ENCODE measurements around the gene ANKRD13D. TPM values are rescaled to one million over a fixed set of nuclear protein-coding genes. Genes with fewer than 3 reads are reported as not detected.

ANKRD13D gene
- total RNA-seq, 2 donors from 2014 or later = 78.5 to 90.9 TPM

DNA sequence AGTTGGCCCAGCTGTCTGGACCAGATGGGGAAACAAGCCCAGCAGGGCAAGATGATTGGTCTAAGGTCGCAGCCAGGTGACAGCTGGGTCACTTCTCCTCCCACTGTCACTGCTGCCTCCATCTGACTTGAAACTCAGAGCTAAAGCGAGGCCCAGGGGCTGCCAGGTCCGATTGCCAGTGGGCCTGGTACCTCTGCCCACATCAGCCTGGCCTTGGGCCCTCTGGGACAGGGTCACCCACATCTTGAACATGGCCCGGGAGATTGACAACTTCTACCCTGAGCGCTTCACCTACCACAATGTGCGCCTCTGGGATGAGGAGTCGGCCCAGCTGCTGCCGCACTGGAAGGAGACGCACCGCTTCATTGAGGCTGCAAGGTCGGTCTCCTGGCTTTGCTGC is 20.1 kb downstream of the ANKRD13D start:
- no peaks in the 10 kb centered on the region for H3K27me3 Mint-ChIP-seq (ENCODE audit: low read depth)
- peaks cover 25% of the 10 kb centered on the region for H3K4me1 Mint-ChIP-seq (ENCODE audit: low read depth)
- no peaks in the 10 kb centered on the region for H3K36me3 Mint-ChIP-seq (ENCODE audit: insufficient read depth in 2 of 2)
- ATAC-seq (replicated peaks in 1 of 2) (no peak), DNase-seq (no peak)
- no peak overlapping the region for H3K4me3 Mint-ChIP-seq
- no peaks in the 10 kb centered on the region for H3K9me3 Mint-ChIP-seq
- no peak overlapping the region for H3K27ac Mint-ChIP-seq

DNA sequence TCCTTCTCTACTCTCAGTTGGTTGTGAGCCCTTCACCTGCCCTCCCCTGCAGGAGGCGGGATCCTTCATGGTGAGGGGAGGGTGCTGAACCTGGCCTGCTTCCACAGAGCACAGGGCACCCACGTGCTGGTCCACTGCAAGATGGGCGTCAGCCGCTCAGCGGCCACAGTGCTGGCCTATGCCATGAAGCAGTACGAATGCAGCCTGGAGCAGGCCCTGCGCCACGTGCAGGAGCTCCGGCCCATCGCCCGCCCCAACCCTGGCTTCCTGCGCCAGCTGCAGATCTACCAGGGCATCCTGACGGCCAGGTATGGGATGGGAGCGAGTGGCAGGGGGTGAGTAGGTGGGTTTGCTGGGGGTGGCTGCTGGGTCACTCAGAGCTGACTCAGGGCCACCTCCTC is 20.6 kb downstream of the ANKRD13D start:
- ATAC-seq (replicated peaks in 1 of 2) (no peak), DNase-seq (no peak)
- H3K36me3 Mint-ChIP-seq (ENCODE audit: insufficient read depth in 2 of 2) = no peaks in the 10 kb centered on the region
- H3K4me1 Mint-ChIP-seq (ENCODE audit: low read depth) = peaks cover 28% of the 10 kb centered on the region
- no peaks in the 10 kb centered on the region for H3K27me3 Mint-ChIP-seq (ENCODE audit: low read depth)
- no peaks in the 10 kb centered on the region for H3K9me3 Mint-ChIP-seq
- no peak overlapping the region for H3K4me3 Mint-ChIP-seq
- H3K27ac Mint-ChIP-seq = no peak overlapping the region

DNA sequence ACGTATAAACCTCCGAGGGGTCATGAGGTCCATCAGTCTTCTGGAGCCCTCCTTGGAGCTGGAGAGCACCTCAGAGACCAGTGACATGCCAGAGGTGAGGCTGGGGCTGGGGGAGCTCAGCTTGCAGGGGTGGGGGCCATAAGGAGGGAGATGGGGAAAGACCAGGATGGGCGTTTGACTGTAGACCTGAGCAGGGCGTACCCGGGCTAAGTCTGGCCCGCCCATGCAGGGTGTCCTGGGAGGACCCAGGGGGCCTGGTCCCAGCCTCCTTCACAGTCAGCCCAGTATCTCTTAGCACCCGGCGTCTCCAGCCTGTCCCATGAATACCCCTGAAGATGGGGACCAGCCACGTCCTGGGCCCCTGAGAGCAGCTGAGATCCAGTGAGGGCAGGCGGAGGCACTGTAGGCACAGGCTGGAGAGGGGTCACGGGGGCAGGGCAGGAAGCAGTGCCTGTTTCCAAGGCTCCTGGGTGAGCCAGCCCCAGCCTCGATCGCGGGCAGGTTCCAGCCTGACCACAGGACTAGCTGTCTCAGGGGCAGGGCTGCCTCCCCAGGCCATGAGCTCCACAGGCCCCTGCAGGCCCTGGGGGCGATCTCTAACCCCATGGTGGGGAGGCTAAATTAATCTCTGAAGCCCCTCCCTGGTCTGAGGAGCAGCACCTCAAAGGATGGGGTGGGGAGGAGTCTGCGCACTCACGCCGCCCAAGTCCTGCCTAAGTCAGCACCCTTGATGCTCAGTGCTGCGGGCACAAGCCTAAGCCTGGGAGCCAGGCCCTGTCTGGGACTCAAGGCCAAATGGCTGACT is 21.3 kb downstream of the ANKRD13D start:
- Mint-ChIP-seq H3K27me3 (ENCODE audit: low read depth) (no peaks in the 10 kb centered on the region), H3K27ac (no peak overlapping the region), H3K4me1 (ENCODE audit: low read depth) (peaks cover 28% of the 10 kb centered on the region), H3K9me3 (no peaks in the 10 kb centered on the region), H3K36me3 (ENCODE audit: insufficient read depth in 2 of 2) (no peaks in the 10 kb centered on the region), H3K4me3 (no peak overlapping the region)
- ATAC-seq (replicated peaks in 1 of 2) (no peak), DNase-seq (no peak)

DNA sequence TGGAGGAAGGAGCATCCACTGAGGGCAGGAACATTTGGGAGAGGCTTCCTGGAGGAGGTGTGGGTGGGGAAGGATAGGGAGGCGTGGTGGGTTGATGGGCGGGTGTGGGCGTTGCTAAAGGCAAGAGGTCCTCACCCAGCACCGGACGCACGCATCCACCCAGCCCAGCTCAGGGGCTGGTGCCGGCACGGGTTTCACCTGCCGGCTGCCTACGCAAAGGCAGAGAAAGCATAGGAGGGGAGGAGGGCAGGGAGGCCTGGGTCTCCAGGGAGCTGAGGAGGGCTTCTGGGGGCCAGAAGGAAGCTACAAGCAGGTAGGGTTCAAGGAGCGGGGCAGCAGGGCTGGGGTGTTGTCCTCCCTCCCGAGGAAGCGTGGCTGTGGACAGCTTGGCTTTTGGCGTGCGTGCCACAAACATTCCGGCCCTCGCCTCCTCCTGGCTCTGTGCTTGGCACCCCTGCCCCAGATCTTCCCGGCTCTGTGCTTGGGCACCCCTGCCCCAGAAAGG is 22.0 kb downstream of the ANKRD13D start:
- no peak for DNase-seq
- Mint-ChIP-seq H3K27ac (no peak overlapping the region), H3K36me3 (ENCODE audit: insufficient read depth in 2 of 2) (no peaks in the 10 kb centered on the region), H3K4me3 (no peak overlapping the region), H3K9me3 (no peaks in the 10 kb centered on the region), H3K4me1 (ENCODE audit: low read depth) (peaks cover 28% of the 10 kb centered on the region), H3K27me3 (ENCODE audit: low read depth) (no peaks in the 10 kb centered on the region)
- no peak for ATAC-seq (replicated peaks in 1 of 2)

DNA sequence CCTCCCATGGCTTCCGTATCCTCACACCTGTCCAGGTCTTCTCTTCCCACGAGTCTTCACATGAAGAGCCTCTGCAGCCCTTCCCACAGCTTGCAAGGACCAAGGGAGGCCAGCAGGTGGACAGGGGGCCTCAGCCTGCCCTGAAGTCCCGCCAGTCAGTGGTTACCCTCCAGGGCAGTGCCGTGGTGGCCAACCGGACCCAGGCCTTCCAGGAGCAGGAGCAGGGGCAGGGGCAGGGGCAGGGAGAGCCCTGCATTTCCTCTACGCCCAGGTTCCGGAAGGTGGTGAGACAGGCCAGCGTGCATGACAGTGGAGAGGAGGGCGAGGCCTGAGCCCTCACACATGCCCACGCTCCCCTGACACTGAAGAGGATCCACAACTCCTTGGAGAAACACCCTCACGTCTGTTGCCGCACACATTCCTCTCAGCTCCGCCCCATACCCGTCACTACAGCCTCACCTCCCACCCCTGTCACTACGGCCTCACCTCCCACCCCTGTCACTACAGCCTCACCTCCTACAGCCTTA is 22.5 kb downstream of the ANKRD13D start:
- H3K36me3 Mint-ChIP-seq (ENCODE audit: insufficient read depth in 2 of 2) = no peaks in the 10 kb centered on the region
- H3K27ac Mint-ChIP-seq = no peak overlapping the region
- DNase-seq (no peak), ATAC-seq (replicated peaks in 1 of 2) (peak in 1 of 2 donors; percentile 39)
- H3K4me3 Mint-ChIP-seq = no peak overlapping the region
- no peaks in the 10 kb centered on the region for H3K27me3 Mint-ChIP-seq (ENCODE audit: low read depth)
- no peaks in the 10 kb centered on the region for H3K9me3 Mint-ChIP-seq
- peaks cover 28% of the 10 kb centered on the region for H3K4me1 Mint-ChIP-seq (ENCODE audit: low read depth)

DNA sequence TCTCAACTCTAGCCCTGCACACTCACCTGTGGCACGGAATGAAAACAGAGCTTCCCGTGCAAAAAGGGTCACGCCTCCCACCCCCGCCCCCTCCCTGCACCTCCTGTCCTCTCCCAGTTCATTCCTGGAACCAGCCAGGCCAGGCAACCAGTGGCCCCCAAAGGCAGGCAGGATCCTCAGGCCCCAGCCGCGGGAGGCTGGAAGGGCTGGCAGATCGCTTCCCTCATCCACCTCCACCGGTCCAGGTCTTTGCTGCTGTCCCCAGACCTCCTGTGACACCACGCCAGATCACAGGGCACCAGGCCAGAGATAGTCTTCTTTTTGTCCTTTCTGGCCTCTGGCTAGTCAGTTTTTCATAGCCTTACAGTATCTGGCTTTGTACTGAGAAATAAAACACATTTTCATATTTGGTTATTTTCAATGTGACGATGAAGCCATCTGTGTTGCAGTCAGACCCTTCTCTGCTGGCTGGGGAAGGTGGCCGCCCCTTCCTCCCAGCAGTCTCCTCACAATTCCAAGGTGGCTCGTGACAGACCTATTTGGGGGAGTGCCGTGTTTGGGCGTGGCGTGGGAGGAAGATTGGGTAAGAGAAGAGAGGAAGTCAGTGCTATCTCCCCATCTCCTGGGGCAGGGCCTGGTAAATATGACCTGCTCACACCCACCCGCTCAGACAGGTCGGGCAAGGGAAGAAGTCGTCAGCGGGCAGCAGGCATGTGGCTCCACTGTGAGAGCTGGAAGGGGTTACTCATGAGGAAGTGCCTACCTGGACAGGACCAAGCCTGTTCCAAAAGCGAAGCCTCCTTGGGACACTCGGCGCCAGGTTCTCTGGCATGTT is 23.3 kb downstream of the ANKRD13D start:
- Mint-ChIP-seq H3K36me3 (ENCODE audit: insufficient read depth in 2 of 2) (no peaks in the 10 kb centered on the region), H3K4me3 (peak overlapping the region; percentile 48 to 50), H3K9me3 (no peaks in the 10 kb centered on the region), H3K27me3 (ENCODE audit: low read depth) (no peaks in the 10 kb centered on the region), H3K4me1 (ENCODE audit: low read depth) (peaks cover 28% of the 10 kb centered on the region), H3K27ac (peak overlapping the region; percentile 66)
- DNase-seq (peak in 1 of 2 donors; percentile 23), ATAC-seq (replicated peaks in 1 of 2) (peak in 1 of 2 donors; percentile 10)

DNA sequence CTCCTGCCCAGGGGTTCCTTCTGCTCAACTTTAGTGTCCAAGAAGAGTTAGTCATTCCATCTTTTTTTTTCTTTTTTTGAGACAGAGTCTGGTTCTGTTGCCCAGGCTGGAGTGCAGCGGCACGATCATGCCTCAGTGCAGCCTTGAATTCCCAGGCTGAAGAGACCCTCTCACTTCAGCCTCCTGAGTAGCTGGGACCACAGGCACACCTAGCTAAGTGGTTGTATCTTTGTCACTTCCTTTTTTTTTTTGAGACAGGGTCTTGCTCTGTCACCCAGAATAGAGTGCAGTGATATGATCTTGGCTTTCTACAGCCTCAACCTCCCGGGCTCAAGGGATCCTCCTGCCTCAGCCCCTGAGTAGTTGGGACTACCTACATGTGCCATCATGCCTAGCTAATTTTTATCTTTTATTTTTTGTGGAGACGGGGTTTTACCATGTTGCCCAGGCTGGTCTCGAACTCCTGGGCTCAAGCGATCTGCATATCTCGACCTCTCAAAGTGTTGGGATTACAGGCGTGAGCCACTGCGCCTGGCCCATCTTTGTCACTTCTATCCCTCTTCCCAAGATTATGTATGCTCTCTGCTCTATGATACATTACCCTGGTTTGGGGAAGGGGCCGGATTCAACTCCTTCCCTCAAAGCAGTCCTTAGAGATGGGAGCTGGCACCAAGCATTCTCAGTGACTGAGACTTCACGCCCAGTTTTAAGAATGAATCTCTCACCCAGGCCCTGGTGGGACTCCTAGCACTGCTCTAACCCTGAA is 24.2 kb downstream of the ANKRD13D start:
- peaks cover 29% of the 10 kb centered on the region for H3K4me1 Mint-ChIP-seq (ENCODE audit: low read depth)
- DNase-seq (no peak), ATAC-seq (replicated peaks in 1 of 2) (no peak)
- H3K9me3 Mint-ChIP-seq = no peaks in the 10 kb centered on the region
- H3K4me3 Mint-ChIP-seq = no peak overlapping the region
- H3K27me3 Mint-ChIP-seq (ENCODE audit: low read depth) = peaks cover under 1% of the 10 kb centered on the region
- H3K36me3 Mint-ChIP-seq (ENCODE audit: insufficient read depth in 2 of 2) = peaks cover 0 to 1% of the 10 kb centered on the region in 2 donors
- peak overlapping the region; percentile 25 for H3K27ac Mint-ChIP-seq

DNA sequence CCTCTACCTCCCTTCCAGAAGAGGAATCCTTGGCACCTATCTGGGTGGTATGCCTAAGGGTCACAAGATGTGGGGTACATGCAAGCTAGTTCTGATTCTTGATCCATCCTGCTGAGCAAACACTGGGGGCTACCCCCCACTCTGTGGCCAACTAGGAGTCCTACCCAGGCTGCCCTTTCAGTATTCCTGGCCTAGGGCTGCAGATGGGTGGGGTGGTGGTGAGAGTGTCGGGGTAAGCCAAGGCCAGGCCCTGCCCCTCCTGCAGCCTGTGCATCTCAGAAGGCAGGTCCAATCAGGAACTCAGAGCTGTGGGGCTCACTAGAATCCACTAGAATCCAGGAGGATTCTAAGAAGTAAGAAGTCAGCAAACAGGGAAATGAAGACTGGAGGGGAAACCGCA is 25.1 kb downstream of the ANKRD13D start:
- H3K27me3 Mint-ChIP-seq (ENCODE audit: low read depth) = peaks cover 6% of the 10 kb centered on the region
- H3K4me1 Mint-ChIP-seq (ENCODE audit: low read depth) = peaks cover 38% of the 10 kb centered on the region
- H3K4me3 Mint-ChIP-seq = no peak overlapping the region
- no peak overlapping the region for H3K27ac Mint-ChIP-seq
- DNase-seq = no peak
- ATAC-seq (replicated peaks in 1 of 2) = no peak
- H3K36me3 Mint-ChIP-seq (ENCODE audit: insufficient read depth in 2 of 2) = peaks cover 0 to 4% of the 10 kb centered on the region in 2 donors
- H3K9me3 Mint-ChIP-seq = no peaks in the 10 kb centered on the region

DNA sequence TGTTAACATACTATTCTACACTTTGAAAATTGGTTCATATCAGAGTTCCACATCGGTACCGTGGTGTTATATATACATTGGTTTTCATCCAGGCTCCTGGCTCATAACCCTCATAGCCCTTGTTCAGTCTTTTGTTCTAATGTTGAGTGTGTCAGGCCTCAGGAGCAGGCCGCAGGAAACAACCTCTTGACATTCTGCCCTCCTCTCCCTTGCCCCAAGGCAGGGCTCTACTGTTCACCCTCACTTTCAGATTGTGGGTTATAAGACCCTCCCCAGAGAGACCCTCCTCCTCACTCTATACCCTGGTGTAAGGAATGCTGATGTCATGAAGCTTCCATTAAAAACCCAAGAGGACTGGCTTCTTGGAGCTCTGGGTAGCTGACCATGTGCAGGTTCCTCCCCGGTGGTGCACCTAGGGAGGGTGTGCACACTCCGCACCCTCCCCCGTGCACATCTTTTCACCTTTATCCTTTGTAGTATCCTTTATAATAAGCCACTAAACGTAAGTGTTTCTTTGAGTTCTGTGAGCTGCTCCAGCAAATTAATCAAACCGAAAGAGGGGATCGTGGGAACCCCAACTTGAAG is 26.3 kb downstream of the ANKRD13D start:
- peaks cover 6% of the 10 kb centered on the region for H3K27me3 Mint-ChIP-seq (ENCODE audit: low read depth)
- DNase-seq (no peak), ATAC-seq (replicated peaks in 1 of 2) (no peak)
- H3K27ac Mint-ChIP-seq = no peak overlapping the region
- H3K9me3 Mint-ChIP-seq = no peaks in the 10 kb centered on the region
- H3K36me3 Mint-ChIP-seq (ENCODE audit: insufficient read depth in 2 of 2) = peaks cover 0 to 4% of the 10 kb centered on the region in 2 donors
- peak overlapping the region; percentile 27 to 55 for H3K4me3 Mint-ChIP-seq
- peaks cover 47% of the 10 kb centered on the region for H3K4me1 Mint-ChIP-seq (ENCODE audit: low read depth)

DNA sequence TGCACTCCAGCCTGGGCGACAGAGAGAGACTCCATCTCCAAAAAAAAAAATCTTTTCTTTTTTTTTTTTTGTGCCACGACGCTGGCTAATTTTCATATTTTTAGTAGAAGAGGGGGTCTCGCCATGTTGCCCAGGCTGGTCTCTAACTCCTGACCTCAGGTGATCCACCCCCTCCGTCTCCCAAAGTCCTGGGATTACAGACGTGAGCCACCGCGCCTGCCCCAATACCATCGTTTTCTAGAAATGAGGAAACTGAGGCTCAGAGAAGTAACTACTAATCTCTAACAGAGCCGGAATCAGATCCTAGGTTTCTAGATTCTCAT is 27.7 kb downstream of the ANKRD13D start:
- Mint-ChIP-seq H3K27ac (peak overlapping the region; percentile 95), H3K27me3 (ENCODE audit: low read depth) (peaks cover 6% of the 10 kb centered on the region), H3K36me3 (ENCODE audit: insufficient read depth in 2 of 2) (peaks cover 0 to 4% of the 10 kb centered on the region in 2 donors), H3K9me3 (no peaks in the 10 kb centered on the region), H3K4me1 (ENCODE audit: low read depth) (peaks cover 42% of the 10 kb centered on the region), H3K4me3 (peak overlapping the region; percentile 88 to 92)
- DNase-seq (no peak), ATAC-seq (replicated peaks in 1 of 2) (no peak)

DNA sequence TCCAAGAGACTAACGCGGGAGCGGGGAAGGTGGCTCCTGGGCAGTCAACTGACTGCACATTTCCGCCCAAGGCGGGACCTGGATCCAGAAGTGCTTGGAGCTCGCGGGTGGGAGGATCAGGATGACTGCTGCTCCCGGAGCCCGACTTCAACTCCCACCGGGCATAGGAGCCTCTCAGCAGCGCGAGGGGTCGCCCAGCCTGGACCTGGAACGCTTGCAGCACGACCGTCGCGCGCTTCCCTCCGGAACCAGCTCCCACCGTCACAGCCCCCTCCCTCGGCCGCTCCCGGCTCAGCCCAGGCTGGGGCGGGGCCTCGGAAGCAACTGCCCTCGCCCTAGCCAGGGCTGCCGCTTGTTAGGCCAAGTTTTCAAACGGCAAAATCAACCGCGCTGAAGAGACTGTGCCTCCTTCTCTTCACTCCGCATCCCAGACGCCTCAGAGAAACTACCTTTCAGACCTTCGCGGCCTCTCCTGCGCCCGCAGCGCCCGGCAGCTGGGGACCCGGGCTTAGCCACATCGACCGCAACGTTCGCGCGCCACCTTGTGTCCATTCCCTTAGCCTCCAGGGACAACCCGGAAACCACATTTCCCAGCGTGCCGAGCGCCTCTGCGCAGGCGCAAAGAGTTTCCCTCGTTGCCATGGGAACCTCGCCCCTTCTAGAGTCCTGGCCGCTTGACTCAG is 28.2 kb downstream of the ANKRD13D start:
- Mint-ChIP-seq H3K9me3 (no peaks in the 10 kb centered on the region), H3K4me1 (ENCODE audit: low read depth) (peaks cover 37% of the 10 kb centered on the region)
- peak; percentile 91 to 93 for ATAC-seq (replicated peaks in 1 of 2)

More for the DNA sequence above, 28.2 kb downstream of the ANKRD13D start:
- H3K27ac Mint-ChIP-seq = peak overlapping the region; percentile 95
- peaks cover 6% of the 10 kb centered on the region for H3K27me3 Mint-ChIP-seq (ENCODE audit: low read depth)
- DNase-seq = peak; percentile 98 to 99
- peaks cover 0 to 4% of the 10 kb centered on the region in 2 donors for H3K36me3 Mint-ChIP-seq (ENCODE audit: insufficient read depth in 2 of 2)
- peak overlapping the region; percentile 88 to 92 for H3K4me3 Mint-ChIP-seq
